ENCODE measurements around the gene ADAMTS8.

ADAMTS8 gene

DNA sequence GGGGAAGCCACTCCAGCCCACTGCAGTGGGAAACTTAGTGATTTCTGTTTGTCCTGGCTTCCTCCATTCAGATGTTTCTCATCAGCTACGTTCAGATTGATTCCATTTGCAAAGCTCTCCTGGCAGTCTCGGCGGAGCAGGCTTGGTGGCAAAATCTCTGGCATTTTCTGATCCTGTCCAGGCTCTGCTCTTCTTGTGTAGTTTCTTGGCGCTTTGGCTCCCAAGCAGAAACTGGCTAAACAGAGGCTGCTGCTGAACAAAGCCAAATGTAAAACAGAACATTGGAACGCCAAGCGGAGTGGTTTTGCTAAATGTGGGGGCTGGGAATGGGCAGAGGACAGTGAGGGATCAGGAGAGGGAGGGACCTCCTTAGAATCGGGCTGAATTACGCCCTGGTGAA lies 36.7 kb downstream of the ADAMTS8 start:
- DNase-seq: no peak

DNA sequence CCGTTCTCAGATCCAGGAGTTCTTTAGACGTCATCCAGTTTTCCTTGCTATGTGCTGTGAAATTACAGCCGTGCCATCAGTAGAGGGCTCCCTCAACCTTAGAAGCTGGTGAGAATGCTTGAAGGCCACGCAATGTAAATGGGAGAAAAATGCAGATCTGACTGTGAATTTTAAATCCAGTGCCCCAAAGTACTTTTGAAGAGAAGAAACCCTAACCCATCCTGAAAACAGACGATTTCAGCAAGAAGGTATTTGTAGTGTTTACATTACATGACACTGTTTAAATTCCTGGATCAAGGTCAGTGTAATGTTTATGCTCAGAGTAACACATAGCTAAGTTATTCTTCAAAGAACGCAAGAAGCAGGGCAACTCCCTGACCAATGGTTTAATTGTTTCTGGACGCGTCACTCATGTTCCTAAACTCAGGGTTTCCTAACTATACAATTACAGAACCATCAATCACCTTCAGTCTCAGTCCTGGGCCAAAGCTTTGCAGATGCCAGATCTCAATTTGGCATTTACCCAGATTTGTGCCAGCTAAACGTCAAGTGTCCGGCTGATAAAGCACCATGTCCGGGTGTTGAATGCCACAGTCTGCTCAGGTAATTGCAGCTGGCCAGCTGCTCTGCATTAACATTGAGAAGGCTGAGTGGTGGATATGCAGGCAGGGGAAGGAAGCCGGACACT lies 38.2 kb downstream of the ADAMTS8 start:
- DNase-seq: no peak

DNA sequence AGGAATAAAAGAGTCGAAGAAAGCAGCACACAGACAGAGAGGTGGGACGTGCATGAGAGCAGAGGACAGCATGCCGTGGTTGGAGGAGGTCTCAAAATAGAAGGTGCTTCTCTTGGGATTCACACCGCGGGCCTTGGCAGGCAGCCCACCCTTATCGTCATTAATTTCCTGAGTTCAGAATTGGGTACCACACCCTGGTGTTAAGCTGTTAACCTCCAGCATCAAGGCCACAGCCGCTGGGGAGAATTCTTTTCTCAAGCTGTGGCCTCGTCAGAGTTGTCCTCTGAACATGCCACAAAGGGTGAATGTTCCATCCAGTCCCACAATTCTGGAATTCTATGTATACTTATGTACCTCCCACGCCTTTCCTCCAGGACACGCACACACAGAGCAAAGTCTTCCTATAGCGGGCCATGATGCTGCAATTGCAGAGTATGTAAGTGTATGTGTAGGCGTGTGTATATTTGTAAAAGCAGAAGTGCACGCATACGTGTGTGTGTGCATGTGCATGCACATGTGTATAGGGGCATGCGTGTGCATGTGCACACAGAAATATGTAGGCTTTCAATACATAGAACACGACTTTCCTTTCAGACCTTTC lies 39.0 kb downstream of the ADAMTS8 start:
- no peak for DNase-seq

DNA sequence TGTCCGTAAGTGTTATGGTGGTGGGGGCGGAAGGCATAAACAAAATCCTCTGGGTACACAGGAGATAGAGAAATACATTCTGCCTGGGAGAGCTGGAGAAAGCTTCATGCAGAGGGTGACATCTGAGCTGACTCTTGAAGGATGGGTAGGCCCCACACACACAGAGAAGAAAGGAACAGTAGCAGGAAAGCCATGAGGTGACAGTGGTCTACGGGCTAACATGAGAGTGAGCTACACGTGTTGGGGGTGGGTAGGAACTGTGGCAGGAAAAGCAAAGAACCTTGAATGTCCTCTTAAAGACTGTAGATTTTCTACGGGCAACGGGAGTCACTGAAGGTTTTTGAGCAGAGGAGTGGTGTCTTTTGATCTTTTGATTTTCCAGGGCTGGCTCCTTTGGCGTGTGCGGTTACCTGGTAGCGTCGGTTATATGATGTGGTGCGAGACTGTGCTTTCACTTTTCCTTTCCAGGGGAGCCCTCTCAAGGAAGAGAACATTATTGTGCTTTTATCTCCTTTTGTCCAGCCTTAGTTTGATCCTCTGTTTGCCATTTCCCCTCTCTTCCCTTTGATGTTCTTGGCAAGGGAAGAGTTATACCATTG lies 39.7 kb downstream of the ADAMTS8 start:
- DNase-seq: no peak

DNA sequence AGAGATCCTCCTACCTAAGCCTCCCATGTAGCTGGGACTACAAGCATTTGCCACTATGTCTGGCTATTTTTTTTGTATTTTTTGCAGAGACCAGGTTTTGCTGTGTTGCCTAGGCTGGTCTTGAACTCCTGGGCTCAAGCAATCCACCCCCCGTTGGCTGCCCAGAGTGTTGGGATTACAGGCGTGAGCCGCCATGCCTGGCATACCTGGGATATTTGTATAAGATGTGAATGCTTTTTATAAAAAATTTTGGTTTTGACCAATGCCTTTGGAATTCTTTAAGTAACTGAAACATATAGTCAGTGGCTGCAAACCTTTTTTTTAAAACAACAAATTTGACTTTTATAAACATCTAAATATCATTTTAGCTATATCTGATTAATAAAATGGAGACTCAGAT lies 42.4 kb downstream of the ADAMTS8 start:
- DNase-seq: no peak

DNA sequence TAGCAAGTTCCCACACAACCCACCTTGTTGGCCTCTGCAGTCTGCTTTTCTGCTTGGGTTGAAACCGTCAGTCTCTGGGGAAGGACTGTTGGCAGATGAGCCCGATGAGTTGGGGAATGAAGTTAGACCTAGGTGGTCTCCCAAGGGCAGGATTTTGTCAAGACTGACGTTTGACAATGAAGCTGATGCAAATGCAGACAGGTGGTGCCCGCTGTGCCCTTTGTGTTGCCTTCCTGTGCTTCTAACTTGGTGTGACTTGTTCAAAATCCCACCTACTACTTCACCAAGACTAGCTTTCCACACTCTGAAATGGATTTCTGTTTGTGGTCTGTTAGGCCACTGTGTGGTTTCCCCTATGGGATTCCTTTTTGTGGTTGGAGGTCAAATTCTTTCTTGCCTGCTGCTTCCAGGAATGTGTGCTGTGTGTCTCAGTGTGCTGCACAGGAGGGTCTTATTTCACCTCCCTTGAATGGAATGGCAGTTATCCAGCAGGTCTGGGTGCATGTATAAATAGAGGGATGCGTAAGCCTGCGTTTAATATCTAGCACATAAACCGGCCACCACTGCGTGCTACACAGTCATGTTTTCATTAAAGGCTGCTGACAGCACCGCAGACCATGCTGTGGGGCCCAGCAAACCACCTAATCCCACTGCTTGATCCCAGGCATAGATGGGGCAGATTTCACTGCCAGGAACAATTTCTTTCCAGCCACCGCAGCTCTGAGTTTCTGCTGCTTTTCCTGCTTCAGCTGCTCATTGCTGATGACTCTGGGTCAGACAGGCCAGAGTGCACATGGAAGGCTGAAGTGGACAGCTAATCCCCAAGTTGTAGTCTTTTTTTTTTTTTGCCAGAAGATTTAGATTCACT lies 44.8 kb downstream of the ADAMTS8 start:
- DNase-seq: peak; percentile 48

DNA sequence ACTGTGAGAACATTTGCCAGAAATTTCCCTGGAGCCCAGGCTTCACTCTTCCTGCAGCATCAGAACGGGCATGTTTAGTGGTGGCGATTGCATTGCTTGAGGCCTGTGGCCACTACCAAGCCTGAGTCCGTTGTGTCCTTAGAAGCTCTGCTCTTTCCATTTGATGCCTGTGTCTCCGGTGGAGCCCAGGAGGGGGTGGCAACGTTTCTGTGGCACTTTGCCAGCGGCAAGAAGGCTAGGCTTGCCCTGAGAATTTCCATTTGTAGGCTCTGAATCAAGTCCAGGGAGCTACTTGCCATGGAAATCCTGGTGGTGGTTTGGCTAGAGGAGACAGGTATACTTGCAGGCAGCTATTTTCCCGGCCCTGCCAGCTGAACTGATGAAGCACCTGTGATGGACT lies 47.1 kb downstream of the ADAMTS8 start:
- DNase-seq: no peak

DNA sequence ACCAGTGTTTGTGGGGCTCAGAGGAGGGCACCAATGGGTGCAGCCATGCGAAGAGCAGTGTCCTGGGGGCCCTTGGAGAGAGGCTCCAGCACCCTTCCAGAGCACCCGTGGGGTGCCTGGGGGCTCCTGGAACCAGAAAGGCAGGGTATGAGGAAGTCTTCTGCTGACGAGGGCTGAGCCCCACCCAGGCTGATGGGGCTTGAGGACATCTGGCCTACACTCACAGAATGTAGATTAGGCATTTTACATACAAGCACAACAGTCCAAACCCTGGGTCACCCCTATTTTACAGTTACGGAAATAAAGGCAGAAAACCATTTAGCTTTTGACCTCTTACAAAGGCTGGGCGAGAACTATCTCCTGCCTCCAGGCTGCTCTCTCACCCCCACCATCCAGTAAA lies 47.6 kb downstream of the ADAMTS8 start:
- DNase-seq: no peak

DNA sequence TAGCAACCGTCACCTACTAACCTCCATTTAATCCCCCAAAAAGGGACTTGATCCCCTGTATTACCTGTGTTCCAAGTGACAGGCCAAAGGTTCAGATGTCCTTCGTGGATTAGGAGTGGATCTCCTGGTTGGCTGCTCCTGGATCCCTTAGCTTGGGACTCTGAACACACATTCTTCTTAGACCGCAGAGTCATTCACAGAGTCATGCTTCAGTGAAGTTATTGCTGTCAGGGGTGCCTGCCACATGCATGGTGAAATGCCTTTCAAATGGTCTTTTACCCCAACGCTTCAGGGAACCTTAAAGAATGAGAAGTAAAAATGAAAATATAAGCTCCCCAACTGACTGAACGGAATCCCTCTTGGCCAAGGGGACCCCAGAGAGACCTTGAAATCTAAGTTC lies 49.1 kb downstream of the ADAMTS8 start:
- DNase-seq: no peak

DNA sequence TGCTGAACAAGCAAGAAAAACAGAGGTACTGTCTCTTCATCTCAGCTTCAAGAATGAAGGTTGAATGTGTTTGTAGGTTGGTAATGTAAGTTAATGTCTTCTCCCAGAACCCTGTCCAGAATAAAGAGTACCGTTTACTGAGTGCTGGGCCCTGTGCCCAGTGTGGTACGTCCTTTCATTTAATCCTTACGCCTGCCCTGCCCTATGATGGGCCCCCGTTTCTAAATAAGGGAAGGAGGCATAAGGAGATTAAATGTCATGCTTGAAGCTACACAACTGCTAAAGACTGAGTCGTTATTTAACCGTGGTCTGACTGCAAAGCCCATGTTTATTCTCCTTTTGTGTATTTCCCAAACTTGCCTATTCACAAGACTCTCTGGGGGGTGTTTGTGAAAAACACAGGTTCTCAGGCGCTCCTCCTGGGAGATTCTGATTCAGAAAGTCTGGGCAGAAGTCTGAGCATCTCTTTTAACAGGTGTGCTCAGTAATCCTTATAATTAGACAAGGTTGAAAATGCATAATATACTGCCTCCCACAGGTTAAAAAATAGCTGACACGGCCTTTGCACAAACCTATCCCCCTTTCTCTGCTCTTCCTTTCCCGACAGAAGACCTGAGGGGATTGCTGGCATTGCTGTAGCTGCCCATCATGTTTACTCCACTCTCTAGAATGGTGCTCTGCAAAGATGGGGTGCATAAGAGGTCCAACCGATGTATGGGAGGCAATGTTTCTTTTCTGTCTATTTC lies 57.4 kb downstream of the ADAMTS8 start:
- no peak for DNase-seq

DNA sequence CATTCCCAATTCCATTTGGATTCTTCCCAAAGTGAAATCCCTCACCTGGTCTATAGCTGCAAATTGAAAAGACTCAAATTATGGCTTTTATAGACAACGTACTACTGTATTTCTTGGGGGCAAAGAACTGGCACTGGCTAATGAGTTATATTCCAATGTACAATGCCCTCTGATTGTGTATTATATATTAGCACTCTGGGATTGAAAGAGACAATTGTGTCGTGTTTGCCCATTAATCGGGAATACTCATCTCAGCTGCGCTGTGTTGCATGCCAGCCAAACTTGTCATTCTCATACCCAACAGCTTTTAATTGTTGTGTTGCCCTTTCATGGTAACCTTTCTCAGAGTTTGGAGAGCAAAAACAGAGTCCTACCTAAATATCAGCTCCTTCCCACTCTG lies 58.7 kb downstream of the ADAMTS8 start:
- no peak for DNase-seq

DNA sequence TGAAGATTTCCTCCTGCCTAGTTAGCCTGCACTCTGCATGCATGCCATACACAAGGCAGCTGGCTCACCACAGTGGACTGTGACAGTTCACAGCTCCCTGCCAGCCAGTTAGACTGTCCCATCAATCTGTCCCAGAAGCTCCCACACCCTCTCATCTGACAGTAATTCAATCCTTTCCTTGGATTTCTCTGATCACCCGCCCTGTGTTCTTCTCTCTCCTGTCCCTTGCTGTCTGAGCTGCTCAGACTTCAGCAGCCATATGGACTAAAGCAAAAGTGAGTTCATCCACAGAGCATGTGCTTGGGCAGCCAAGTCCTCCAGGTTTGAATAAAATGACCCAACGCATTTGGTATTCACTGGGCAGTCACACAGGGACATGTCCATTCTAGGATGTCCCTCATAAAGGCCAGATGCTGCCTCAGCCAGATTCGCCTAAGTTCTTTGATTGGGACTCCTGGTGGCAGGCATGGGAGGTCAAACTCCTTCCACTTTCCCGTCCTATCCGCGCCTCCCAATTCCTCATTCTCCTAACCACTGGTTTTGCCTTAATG lies 59.2 kb downstream of the ADAMTS8 start:
- DNase-seq: peak; percentile 53

DNA sequence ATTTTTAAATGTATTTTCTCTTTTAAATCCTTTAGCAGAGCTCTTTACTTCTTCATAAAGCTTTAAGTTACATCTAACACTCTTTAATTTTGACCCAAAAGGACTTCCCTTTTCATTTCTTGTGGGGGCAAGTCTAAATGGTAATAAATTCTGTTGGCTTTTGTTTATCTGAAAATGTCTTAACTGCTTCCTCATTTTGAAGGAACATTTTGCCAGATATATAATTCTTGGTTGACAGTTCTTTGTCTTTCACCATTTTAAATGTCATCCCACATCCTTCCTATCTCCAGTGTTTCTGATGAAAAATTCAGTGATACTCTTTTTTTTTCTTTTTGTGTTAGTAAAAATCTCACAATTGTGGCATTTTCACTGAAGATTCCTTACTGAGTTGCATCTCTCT lies 69.0 kb downstream of the ADAMTS8 start:
- DNase-seq: no peak

DNA sequence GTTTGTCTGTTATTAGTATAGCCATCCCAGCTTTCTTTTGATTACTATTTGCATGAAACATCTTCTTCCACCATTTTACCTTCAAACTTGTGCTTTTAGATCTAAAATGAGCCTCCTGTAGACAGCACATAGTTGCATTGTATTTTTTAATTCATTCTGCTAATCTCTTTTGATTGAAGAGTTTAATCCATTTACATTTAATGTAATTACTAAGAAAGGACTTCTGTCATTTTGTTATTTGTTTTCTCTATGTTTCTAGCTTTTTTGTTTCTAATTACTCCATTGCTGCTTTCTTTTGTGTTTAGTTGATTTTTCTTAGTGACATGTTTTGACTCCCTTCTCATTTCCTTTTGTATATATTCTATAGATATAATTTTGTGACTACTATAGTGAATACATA lies 70.0 kb downstream of the ADAMTS8 start:
- no peak for DNase-seq
